ENCODE measurements around the gene SORBS2. TPM values are rescaled to one million over a fixed set of nuclear protein-coding genes. Genes with fewer than 3 reads are reported as not detected.

SORBS2 gene
- total and polyA plus RNA-seq, 4 donors: 11.2 to 70.4 (median 26.4) TPM

DNA sequence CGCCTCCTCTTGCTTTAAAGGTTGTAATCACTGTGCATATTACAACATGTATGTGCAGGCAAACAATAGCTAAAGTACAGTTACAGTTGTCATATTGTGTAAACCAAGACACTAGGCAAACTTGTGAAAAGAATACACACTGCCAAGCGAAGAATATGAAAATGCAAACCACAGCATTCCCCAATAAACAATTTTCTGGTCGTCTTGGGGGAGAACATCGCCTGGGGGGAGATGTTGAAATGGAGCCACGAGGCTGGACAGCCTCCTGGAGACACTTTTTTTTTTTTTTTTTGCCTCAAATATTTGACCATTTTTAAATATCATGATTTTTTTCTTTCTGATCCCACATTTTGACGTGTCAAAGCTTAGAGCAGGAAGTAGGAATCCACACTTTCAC, 225.0 kb downstream of the SORBS2 start:
- Histone ChIP-seq H3K9me3 (ENCODE audit: control insufficient read depth in 4 of 4, insufficient read depth in 3 of 4, low read length in 3 of 4) (no peaks in the 10 kb centered on the region), H3K36me3 (ENCODE audit: control insufficient read depth in 4 of 4, insufficient read depth in 4 of 4, low read length in 4 of 4) (peaks cover 0 to 6% (median 0%) of the 10 kb centered on the region in 4 donors), H3K4me3 (no peak overlapping the region), H3K4me1 (ENCODE audit: control insufficient read depth in 5 of 5, insufficient read depth in 5 of 5, low read length in 5 of 5) (peaks cover 0 to 23% (median 6%) of the 10 kb centered on the region in 5 donors), H3K9ac (ENCODE audit: insufficient read depth in 1 of 2, low read length in 2 of 2) (no peak overlapping the region), H3K27me3 (ENCODE audit: control insufficient read depth in 3 of 3, insufficient read depth in 3 of 3, low read length in 2 of 3) (peaks cover 0 to 5% (median 0%) of the 10 kb centered on the region in 3 donors), H3K27ac (ENCODE audit: low read depth in 1 of 2, low read length in 1 of 2) (no peak overlapping the region)
- ATAC-seq (ENCODE audit: insufficient read depth, low FRiP score): no peak
- peak in 2 of 3 donors; percentile 60 to 63 for DNase-seq
- 43 to 69% methylated on average over 6 of the region's 6 CpGs for WGBS, 2 donors
- TF ChIP-seq, protein P1, sequence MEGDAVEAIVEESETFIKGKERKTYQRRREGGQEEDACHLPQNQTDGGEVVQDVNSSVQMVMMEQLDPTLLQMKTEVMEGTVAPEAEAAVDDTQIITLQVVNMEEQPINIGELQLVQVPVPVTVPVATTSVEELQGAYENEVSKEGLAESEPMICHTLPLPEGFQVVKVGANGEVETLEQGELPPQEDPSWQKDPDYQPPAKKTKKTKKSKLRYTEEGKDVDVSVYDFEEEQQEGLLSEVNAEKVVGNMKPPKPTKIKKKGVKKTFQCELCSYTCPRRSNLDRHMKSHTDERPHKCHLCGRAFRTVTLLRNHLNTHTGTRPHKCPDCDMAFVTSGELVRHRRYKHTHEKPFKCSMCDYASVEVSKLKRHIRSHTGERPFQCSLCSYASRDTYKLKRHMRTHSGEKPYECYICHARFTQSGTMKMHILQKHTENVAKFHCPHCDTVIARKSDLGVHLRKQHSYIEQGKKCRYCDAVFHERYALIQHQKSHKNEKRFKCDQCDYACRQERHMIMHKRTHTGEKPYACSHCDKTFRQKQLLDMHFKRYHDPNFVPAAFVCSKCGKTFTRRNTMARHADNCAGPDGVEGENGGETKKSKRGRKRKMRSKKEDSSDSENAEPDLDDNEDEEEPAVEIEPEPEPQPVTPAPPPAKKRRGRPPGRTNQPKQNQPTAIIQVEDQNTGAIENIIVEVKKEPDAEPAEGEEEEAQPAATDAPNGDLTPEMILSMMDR (IDR thresholded peaks at IDR 0.05; ENCODE audit: control extremely low read depth, extremely low read depth): no peak

DNA sequence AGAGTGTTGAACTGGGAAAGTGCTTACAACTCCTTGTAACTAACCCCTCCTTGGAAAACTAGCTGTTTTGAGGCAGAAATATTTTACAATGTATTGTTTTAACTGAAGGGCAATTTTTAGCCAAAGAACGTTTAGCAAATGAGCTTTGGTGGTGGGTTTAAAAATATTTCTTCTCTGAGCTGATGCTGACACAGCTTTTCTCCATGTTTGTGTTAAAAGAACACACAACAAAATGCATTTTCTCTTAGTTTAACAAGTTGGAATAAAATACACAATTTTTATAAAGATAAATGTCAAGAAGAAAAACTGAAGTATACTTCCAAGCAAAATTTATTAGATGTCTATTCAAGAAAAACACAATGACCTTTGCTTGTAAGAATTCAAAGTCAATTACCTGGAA, 226.8 kb downstream of the SORBS2 start:
- no peak for ATAC-seq (ENCODE audit: insufficient read depth, low FRiP score)
- Histone ChIP-seq H3K9me3 (ENCODE audit: control insufficient read depth in 4 of 4, insufficient read depth in 3 of 4, low read length in 3 of 4) (no peaks in the 10 kb centered on the region), H3K27me3 (ENCODE audit: control insufficient read depth in 3 of 3, insufficient read depth in 3 of 3, low read length in 2 of 3) (peaks cover 0 to 5% (median 0%) of the 10 kb centered on the region in 3 donors), H3K4me1 (ENCODE audit: control insufficient read depth in 5 of 5, insufficient read depth in 5 of 5, low read length in 5 of 5) (peaks cover 0 to 16% (median 3%) of the 10 kb centered on the region in 5 donors), H3K27ac (ENCODE audit: low read depth in 1 of 2, low read length in 1 of 2) (no peak overlapping the region), H3K36me3 (ENCODE audit: control insufficient read depth in 4 of 4, insufficient read depth in 4 of 4, low read length in 4 of 4) (peaks cover 0 to 6% (median 0%) of the 10 kb centered on the region in 4 donors), H3K9ac (ENCODE audit: insufficient read depth in 1 of 2, low read length in 2 of 2) (no peak overlapping the region), H3K4me3 (no peak overlapping the region)
- TF ChIP-seq, protein P1 (IDR thresholded peaks at IDR 0.05; ENCODE audit: control extremely low read depth, extremely low read depth): no peak
- 56 to 74% methylated on average over 1 of the region's 1 CpG for WGBS, 2 donors
- no peak for DNase-seq

DNA sequence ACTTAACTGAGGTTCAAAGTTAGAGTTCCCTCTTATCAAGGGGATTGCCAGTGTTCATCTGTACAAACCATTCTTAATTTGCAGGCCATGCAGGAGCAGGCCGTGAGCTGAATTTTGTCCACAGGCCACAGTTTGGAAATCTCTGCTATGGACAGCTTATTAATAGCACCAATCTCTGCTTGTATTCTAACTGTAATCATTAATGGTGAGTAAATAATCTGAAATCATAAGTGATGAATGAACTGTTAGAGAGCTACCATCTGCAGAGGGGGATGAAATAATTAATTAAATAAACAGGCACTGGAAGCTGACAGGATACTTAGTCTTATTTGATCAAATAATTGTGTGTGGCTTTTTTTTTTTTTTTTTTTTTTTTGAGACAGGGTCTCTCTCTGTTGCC, 228.2 kb downstream of the SORBS2 start:
- DNase-seq: no peak
- WGBS, 2 donors: 91 to 100% methylated on average over 1 of the region's 1 CpG
- H3K9me3 ChIP-seq (ENCODE audit: control insufficient read depth in 4 of 4, insufficient read depth in 3 of 4, low read length in 3 of 4): no peaks in the 10 kb centered on the region

More for the DNA sequence above, 228.2 kb downstream of the SORBS2 start:
- TF ChIP-seq, protein P1 (IDR thresholded peaks at IDR 0.05; ENCODE audit: control extremely low read depth, extremely low read depth): no peak
- Histone ChIP-seq H3K36me3 (ENCODE audit: control insufficient read depth in 4 of 4, insufficient read depth in 4 of 4, low read length in 4 of 4) (peaks cover 0 to 6% (median 0%) of the 10 kb centered on the region in 4 donors), H3K27ac (ENCODE audit: low read depth in 1 of 2, low read length in 1 of 2) (no peak overlapping the region), H3K9ac (ENCODE audit: insufficient read depth in 1 of 2, low read length in 2 of 2) (no peak overlapping the region), H3K4me3 (no peak overlapping the region), H3K4me1 (ENCODE audit: control insufficient read depth in 5 of 5, insufficient read depth in 5 of 5, low read length in 5 of 5) (peaks cover 0 to 16% (median 3%) of the 10 kb centered on the region in 5 donors), H3K27me3 (ENCODE audit: control insufficient read depth in 3 of 3, insufficient read depth in 3 of 3, low read length in 2 of 3) (peaks cover 0 to 5% (median 0%) of the 10 kb centered on the region in 3 donors)
- no peak for ATAC-seq (ENCODE audit: insufficient read depth, low FRiP score)
